GM12878 (cell line): ENCODE measurements around the gene PFKFB3. TPM values are rescaled to one million over a fixed set of nuclear protein-coding genes. Genes with fewer than 3 reads are reported as not detected.

ENCODE experiments used
- ATAC-seq: fragments of 200-7000 bp; cut with Tn5 transposase; 3 replicates; pipeline ENCODE4 v1.9.1; 2020; ENCODE audit warnings: mild to moderate bottlenecking, moderate library complexity
- BruUV-seq: library from RNA; stranded (reverse); fragments of 400-500 nt; replicated peaks from 2 replicates; lab custom pipeline; 2021; lab: Mats Ljungman, UMichigan
- CTCF ChIA-PET: fragments of 300-600 bp; sonication (Branson Sonifier 250); formaldehyde crosslinking; extraction: SDS; loops from one replicate; lab custom pipeline; 2021; ENCODE audit warnings: inconsistent platforms; lab: Yijun Ruan, JAX
- POLR2A ChIA-PET: fragments of 350-600 bp; formaldehyde crosslinking; extraction: SDS; loops from one replicate; lab custom pipeline; 2021; ENCODE audit warnings: inconsistent platforms; lab: Charles Lee
- RAD21 ChIA-PET: fragments of 300-600 bp; sonication (Branson Sonifier 250); formaldehyde crosslinking; loops from one replicate; lab custom pipeline; 2023; ENCODE audit warnings: antibody characterized with exemption; ENCODE audit not compliant: unreplicated experiment; lab: Charles Lee
- SMC1A ChIA-PET: fragments of 300-600 bp; sonication (Branson Sonifier 250); formaldehyde crosslinking; loops from one replicate; lab custom pipeline; 2023; ENCODE audit not compliant: unreplicated experiment, uncharacterized antibody; lab: Charles Lee
- DNase-seq: peaks from one replicate; pipeline ENCODE4 v3.0.0-alpha.2; 2011; ENCODE audit warnings: low read depth, low spot score
- FAIRE-seq: peaks from 3 replicates; lab custom pipeline; 2011; peaks lifted over from hg19 to GRCh38; lab: Jason Lieb, UNC
- H2AFZ ChIP-seq: 2 replicates; pipeline ENCODE4 v1.6.0; 2011; ENCODE audit warnings: low read depth, low read length, control low read depth; ENCODE audit not compliant: control insufficient read depth
- H3K27ac ChIP-seq: 2 replicates; pipeline ENCODE4 v1.5.1; 2011; ENCODE audit warnings: control low read depth; ENCODE audit not compliant: control insufficient read depth, insufficient read depth
- H3K27me3 ChIP-seq, 2 experiments: replicated peaks in 1 of 2; 2 replicates each; pipeline versions ENCODE4 v1.6.0 to v1.6.1; 2011; ENCODE audit warnings: low read length in 1 of 2; ENCODE audit not compliant: control insufficient read depth in 2 of 2, insufficient read depth in 2 of 2
- H3K36me3 ChIP-seq, 2 experiments: 2 replicates each; pipeline ENCODE4 v1.5.1; 2011; ENCODE audit warnings: low read length in 1 of 2; ENCODE audit not compliant: control insufficient read depth in 2 of 2, insufficient read depth in 2 of 2
- H3K4me1 ChIP-seq: 2 replicates; pipeline ENCODE4 v1.6.1; 2011; ENCODE audit warnings: mild to moderate bottlenecking, low read length, moderate library complexity, mixed read lengths; ENCODE audit not compliant: control insufficient read depth, insufficient read depth
- H3K4me2 ChIP-seq: 2 replicates; pipeline ENCODE4 v1.6.0; 2011; ENCODE audit warnings: control low read depth; ENCODE audit not compliant: control insufficient read depth, insufficient read depth
- H3K4me3 ChIP-seq: fragments of 200-600 bp; sonication (generic); 2 replicates; pipeline ENCODE4 v1.5.1; 2016
- H3K79me2 ChIP-seq: 2 replicates; pipeline ENCODE4 v1.6.0; 2011; ENCODE audit warnings: low read length; ENCODE audit not compliant: control insufficient read depth, insufficient read depth
- H3K9ac ChIP-seq: 2 replicates; pipeline ENCODE4 v1.8.0; 2011; ENCODE audit warnings: low read length, control low read depth, mixed read lengths; ENCODE audit not compliant: control insufficient read depth, insufficient read depth
- H3K9me3 ChIP-seq: replicated peaks from 3 replicates; pipeline ENCODE4 v1.5.1; 2011; ENCODE audit warnings: mild to moderate bottlenecking, low read length; ENCODE audit not compliant: control insufficient read depth, insufficient read depth
- H4K20me1 ChIP-seq: 2 replicates; pipeline ENCODE4 v1.6.0; 2011; ENCODE audit not compliant: control insufficient read depth, insufficient read depth
- CBX5 ChIP-seq: sonication (generic); IDR thresholded peaks from 2 replicates; pipeline ENCODE4 v1.6.1; 2016; ENCODE audit warnings: low read depth, moderate library complexity, mild to moderate bottlenecking, inconsistent platforms
- CHD2 ChIP-seq: IDR thresholded peaks from 2 replicates; pipeline ENCODE4 v1.6.1; 2011; ENCODE audit warnings: low read depth, low read length, improper control_type of control experiment, borderline replicate concordance
- HDAC6 ChIP-seq: fragments of 200-600 bp; sonication (generic); IDR thresholded peaks from one replicate; pipeline ENCODE4 v1.8.0; 2017; ENCODE audit warnings: antibody characterized with exemption; ENCODE audit not compliant: unreplicated experiment
- MTA3 ChIP-seq: IDR thresholded peaks from 2 replicates; pipeline ENCODE4 v1.6.1; 2012; ENCODE audit warnings: low read length, inconsistent platforms, borderline replicate concordance
- POU2F2 ChIP-seq: IDR thresholded peaks from 3 replicates; pipeline ENCODE4 v1.6.1; 2011; ENCODE audit warnings: low read depth, mild to moderate bottlenecking, low read length, borderline replicate concordance
- RUNX3 ChIP-seq: IDR thresholded peaks from 2 replicates; pipeline ENCODE4 v1.6.1; 2012; ENCODE audit warnings: low read length, inconsistent platforms
- WGBS: methylation state at CpG from one replicate; pipeline ENCODE4 v1.1.6; 2016; ENCODE audit warnings: low lambda C conversion rate; ENCODE audit not compliant: insufficient replicate concordance, insufficient coverage; ENCODE audit errors: missing lambda C conversion rate; 5-methylcytosine and 5-hydroxymethylcytosine counted together
- in situ Hi-C: fragments of 300-500 bp; cut with MboI; formaldehyde crosslinking; loops from 9 replicates; pipeline ENCODE4 v1.14.3; 2018; ENCODE audit warnings: mixed read lengths
- intact Hi-C: fragments of 100-400 bp; cut with micrococcal nuclease; formaldehyde crosslinking; loops from one replicate; pipeline ENCODE4 v1.14.2; 2022; ENCODE audit not compliant: unreplicated experiment
- polyA plus RNA-seq, 11 experiments: library from polyadenylated mRNA; depleted of rRNA in 4 of 11; unstranded in 6 of 11; stranded (reverse) in 5 of 11; fragments of >200 nt; fragmentation: Nextera tagmentation in 4 of 11; fragmentation: Illumina TruSeq in 1 of 11; extraction: Ambion mirVana in 4 of 11; extraction: Trizol in 1 of 11; gene quantifications; 1 replicate in 1 of 11; 2 replicates in 10 of 11; pipeline versions ENCODE4 v1.2.1 to v1.2.3, GENCODE V29; 2011 to 2016; ENCODE audit warnings: inconsistent platforms in 2 of 11, missing spikeins in 2 of 11, low read depth in 1 of 11
- total RNA-seq, 4 experiments: library from RNA; depleted of rRNA in 3 of 4; stranded (reverse); fragments of >200 nt in 3 of 4; fragmentation: Illumina TruSeq in 1 of 4; extraction: Trizol in 1 of 4; gene quantifications; 2 replicates each; pipeline versions ENCODE4 v1.2.1 to v1.2.3, GENCODE V29; 2013 to 2021
- TF ChIP-seq, protein P1 (sequence below): IDR thresholded peaks from 2 replicates; pipeline ENCODE4 v1.6.1; 2011; ENCODE audit warnings: low read depth, mild to moderate bottlenecking, low read length, moderate library complexity, borderline replicate concordance; ENCODE audit errors: extremely low read depth
- TF ChIP-seq, protein P2 (sequence below): fragments of 450-650 bp; IDR thresholded peaks from 2 replicates; pipeline ENCODE4 v1.6.1; 2018; ENCODE audit warnings: borderline replicate concordance, mild to moderate bottlenecking; ENCODE audit not compliant: partially characterized antibody
- TF ChIP-seq, protein P3 (sequence below): fragments of 450-650 bp; IDR thresholded peaks from 2 replicates; pipeline ENCODE4 v1.6.1; 2017; ENCODE audit warnings: low read depth, mild to moderate bottlenecking, moderate library complexity
- TF ChIP-seq, protein P4 (sequence below): fragments of 450-650 bp; IDR thresholded peaks from 2 replicates; pipeline ENCODE4 v1.6.1; 2017; ENCODE audit warnings: mild to moderate bottlenecking, moderate library complexity

The PFKFB3 gene
- total and polyA plus RNA-seq, 10 of the 15 experiments (the other 5 are each of a cell fraction or from before 2014, with no cell fraction given), result 1.6 to 46.7 (median 13.7) TPM

DNA sequence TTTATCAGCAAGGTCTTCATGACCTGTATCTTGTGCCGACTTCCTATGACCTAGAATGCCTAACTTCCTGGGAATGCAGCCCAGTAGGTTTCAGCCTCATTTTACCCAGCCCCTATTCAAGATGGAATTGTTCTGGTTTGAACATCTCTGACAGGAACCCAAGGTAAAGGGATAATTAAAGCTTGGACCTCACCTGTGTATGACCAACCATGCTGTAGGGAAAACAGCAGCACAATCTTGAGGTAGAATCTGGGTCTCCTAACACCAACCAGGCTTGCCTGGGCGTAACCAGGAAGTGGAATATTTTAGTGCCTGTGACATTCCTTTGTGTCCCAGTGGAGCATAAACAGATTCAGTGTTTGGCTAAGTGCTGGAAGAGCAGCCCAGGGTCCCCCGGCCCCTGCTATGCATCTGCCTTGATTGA is 94.1 kb downstream of the PFKFB3 start (continued):
- TF ChIP-seq, protein P1, sequence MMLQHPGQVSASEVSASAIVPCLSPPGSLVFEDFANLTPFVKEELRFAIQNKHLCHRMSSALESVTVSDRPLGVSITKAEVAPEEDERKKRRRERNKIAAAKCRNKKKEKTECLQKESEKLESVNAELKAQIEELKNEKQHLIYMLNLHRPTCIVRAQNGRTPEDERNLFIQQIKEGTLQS, result no peak
- TF ChIP-seq, protein P2, sequence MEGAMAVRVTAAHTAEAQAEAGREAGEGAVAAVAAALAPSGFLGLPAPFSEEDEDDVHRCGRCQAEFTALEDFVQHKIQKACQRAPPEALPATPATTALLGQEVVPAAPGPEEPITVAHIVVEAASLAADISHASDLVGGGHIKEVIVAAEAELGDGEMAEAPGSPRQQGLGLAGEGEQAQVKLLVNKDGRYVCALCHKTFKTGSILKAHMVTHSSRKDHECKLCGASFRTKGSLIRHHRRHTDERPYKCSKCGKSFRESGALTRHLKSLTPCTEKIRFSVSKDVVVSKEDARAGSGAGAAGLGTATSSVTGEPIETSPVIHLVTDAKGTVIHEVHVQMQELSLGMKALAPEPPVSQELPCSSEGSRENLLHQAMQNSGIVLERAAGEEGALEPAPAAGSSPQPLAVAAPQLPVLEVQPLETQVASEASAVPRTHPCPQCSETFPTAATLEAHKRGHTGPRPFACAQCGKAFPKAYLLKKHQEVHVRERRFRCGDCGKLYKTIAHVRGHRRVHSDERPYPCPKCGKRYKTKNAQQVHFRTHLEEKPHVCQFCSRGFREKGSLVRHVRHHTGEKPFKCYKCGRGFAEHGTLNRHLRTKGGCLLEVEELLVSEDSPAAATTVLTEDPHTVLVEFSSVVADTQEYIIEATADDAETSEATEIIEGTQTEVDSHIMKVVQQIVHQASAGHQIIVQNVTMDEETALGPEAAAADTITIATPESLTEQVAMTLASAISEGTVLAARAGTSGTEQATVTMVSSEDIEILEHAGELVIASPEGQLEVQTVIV, result no peak
- TF ChIP-seq HDAC6, result no peak
- TF ChIP-seq, all 136 proteins: peak for 2

DNA sequence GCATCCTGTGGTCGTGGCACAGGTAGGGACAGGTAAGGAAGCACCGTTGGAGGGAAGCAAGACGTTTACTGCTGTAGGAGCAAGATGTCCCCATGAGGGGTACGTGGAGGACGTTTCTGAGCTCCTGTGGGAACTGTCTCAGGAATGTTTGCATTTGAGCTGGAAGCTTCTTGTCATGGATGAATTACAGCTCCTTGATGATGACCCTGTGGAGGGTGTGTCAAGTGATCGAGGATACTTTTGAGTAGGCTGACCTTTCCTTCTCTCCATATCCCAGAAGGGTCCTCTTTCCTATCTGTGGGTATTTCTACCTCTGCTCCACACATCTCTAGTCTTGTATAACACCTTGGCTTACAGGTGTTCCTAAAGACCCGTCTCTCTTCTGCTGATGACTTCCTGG is 94.8 kb downstream of the PFKFB3 start:
- no peaks in the 10 kb centered on the region for H3K79me2 ChIP-seq
- DNase-seq (no peak), FAIRE-seq (no peak), ATAC-seq (no peak)
- no peak overlapping the region for H3K27ac ChIP-seq
- no peaks in the 10 kb centered on the region for H4K20me1 ChIP-seq
- H3K4me1 ChIP-seq, result peaks cover 31% of the 10 kb centered on the region
- 33% methylated on average over 6 of the region's 7 CpGs for WGBS
- H3K9me3 ChIP-seq, result peaks cover 11% of the 10 kb centered on the region; the same call in 2 of the 3 replicates
- intact Hi-C loops, result loop anchor here (5.0 kb wide), 1 partner anchor 95 kb away; the partner anchor contains the start of gene PFKFB3
- BruUV-seq, result no TSS peak
- H3K27me3 ChIP-seq, result no peaks in the 10 kb centered on the region
- H3K9ac ChIP-seq, result no peak overlapping the region
- ChIA-PET RAD21 (interaction anchor here (1.3 to 7.2 kb wide), 5 partner anchors 22 to 104 kb away, joined by 4 to 71 read pairs (median 19); no protein-coding TSS in a partner anchor), SMC1A (interaction anchor here (0.6 to 11.0 kb wide), 11 partner anchors 13 to 309 kb away, joined by 3 to 153 read pairs (median 5); no protein-coding TSS in a partner anchor), POLR2A (interaction anchor here (1.2 kb wide), 1 partner anchor 15 kb away, joined by 3 read pairs; no protein-coding TSS in a partner anchor), CTCF (interaction anchor here (1.1 to 1.8 kb wide), 4 partner anchors 30 to 161 kb away, joined by 3 to 7 read pairs (median 4); no protein-coding TSS in a partner anchor)
- no peak overlapping the region for H3K4me3 ChIP-seq
- no peak overlapping the region for H2AFZ ChIP-seq
- H3K36me3 ChIP-seq, result no peaks in the 10 kb centered on the region
- no peak overlapping the region for H3K4me2 ChIP-seq
- in situ Hi-C loops, result no loop called here
- TF ChIP-seq CHD2 (no peak), POU2F2 (no peak), RUNX3 (no peak), CBX5 (no peak), MTA3 (no peak)
- TF ChIP-seq, protein P3, sequence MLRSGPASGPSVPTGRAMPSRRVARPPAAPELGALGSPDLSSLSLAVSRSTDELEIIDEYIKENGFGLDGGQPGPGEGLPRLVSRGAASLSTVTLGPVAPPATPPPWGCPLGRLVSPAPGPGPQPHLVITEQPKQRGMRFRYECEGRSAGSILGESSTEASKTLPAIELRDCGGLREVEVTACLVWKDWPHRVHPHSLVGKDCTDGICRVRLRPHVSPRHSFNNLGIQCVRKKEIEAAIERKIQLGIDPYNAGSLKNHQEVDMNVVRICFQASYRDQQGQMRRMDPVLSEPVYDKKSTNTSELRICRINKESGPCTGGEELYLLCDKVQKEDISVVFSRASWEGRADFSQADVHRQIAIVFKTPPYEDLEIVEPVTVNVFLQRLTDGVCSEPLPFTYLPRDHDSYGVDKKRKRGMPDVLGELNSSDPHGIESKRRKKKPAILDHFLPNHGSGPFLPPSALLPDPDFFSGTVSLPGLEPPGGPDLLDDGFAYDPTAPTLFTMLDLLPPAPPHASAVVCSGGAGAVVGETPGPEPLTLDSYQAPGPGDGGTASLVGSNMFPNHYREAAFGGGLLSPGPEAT, result no peak
- TF ChIP-seq, protein P4, sequence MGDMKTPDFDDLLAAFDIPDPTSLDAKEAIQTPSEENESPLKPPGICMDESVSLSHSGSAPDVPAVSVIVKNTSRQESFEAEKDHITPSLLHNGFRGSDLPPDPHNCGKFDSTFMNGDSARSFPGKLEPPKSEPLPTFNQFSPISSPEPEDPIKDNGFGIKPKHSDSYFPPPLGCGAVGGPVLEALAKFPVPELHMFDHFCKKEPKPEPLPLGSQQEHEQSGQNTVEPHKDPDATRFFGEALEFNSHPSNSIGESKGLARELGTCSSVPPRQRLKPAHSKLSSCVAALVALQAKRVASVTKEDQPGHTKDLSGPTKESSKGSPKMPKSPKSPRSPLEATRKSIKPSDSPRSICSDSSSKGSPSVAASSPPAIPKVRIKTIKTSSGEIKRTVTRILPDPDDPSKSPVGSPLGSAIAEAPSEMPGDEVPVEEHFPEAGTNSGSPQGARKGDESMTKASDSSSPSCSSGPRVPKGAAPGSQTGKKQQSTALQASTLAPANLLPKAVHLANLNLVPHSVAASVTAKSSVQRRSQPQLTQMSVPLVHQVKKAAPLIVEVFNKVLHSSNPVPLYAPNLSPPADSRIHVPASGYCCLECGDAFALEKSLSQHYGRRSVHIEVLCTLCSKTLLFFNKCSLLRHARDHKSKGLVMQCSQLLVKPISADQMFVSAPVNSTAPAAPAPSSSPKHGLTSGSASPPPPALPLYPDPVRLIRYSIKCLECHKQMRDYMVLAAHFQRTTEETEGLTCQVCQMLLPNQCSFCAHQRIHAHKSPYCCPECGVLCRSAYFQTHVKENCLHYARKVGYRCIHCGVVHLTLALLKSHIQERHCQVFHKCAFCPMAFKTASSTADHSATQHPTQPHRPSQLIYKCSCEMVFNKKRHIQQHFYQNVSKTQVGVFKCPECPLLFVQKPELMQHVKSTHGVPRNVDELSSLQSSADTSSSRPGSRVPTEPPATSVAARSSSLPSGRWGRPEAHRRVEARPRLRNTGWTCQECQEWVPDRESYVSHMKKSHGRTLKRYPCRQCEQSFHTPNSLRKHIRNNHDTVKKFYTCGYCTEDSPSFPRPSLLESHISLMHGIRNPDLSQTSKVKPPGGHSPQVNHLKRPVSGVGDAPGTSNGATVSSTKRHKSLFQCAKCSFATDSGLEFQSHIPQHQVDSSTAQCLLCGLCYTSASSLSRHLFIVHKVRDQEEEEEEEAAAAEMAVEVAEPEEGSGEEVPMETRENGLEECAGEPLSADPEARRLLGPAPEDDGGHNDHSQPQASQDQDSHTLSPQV, result no peak
